Nephron (organoid): ENCODE measurements around the gene N4BP2L2.

ENCODE experiments used
- H3K27ac Mint-ChIP-seq, 3 experiments: 2 replicates each; pipeline ENCODE4 v1.8.0; 2020; ENCODE audit warnings: mixed read lengths in 3 of 3, mild to moderate bottlenecking in 2 of 3, moderate library complexity in 1 of 3
- H3K27me3 Mint-ChIP-seq: 2 replicates; pipeline ENCODE4 v1.8.0; 2021; ENCODE audit warnings: low read depth, mild to moderate bottlenecking, moderate library complexity, mixed read lengths
- H3K36me3 Mint-ChIP-seq: 2 replicates; pipeline ENCODE4 v1.8.0; 2020; ENCODE audit warnings: low read depth, mixed read lengths
- H3K4me1 Mint-ChIP-seq: 2 replicates; pipeline ENCODE4 v1.8.0; 2020; ENCODE audit warnings: mixed read lengths
- H3K4me3 Mint-ChIP-seq, 3 experiments: 2 replicates each; pipeline ENCODE4 v1.8.0; 2020; ENCODE audit warnings: mild to moderate bottlenecking in 3 of 3, mixed read lengths in 3 of 3, moderate library complexity in 2 of 3
- H3K9me3 Mint-ChIP-seq: 2 replicates; pipeline ENCODE4 v1.8.0; 2020; ENCODE audit warnings: mixed read lengths
- CTCF ChIP-seq, 3 experiments: fragments of 200-600 bp; sonication (generic); IDR thresholded peaks; one replicate each; pipeline ENCODE4 v1.5.0; 2021; ENCODE audit warnings: antibody characterized with exemption in 3 of 3; ENCODE audit not compliant: unreplicated experiment in 3 of 3

N4BP2L2 gene

GRCh38 chr13:32503727-32504126, 34.9 kb downstream of the N4BP2L2 start:
- Mint-ChIP-seq H3K27ac (no peak overlapping the region), H3K4me1 (no peaks in the 10 kb centered on the region), H3K9me3 (no peaks in the 10 kb centered on the region), H3K4me3 (no peak overlapping the region), H3K27me3 (no peaks in the 10 kb centered on the region), H3K36me3 (peaks cover 9% of the 10 kb centered on the region)
- TF ChIP-seq CTCF (IDR thresholded peaks at IDR 0.05; ENCODE audit: unreplicated experiment in 3 of 3) = no peak

GRCh38 chr13:32501064-32501463, 37.5 kb downstream of the N4BP2L2 start:
- H3K9me3 Mint-ChIP-seq = no peaks in the 10 kb centered on the region
- peaks cover 9% of the 10 kb centered on the region for H3K36me3 Mint-ChIP-seq
- no peak overlapping the region for H3K4me3 Mint-ChIP-seq
- no peak for TF ChIP-seq CTCF (IDR thresholded peaks at IDR 0.05; ENCODE audit: unreplicated experiment in 3 of 3)
- no peaks in the 10 kb centered on the region for H3K4me1 Mint-ChIP-seq
- H3K27me3 Mint-ChIP-seq = no peaks in the 10 kb centered on the region
- H3K27ac Mint-ChIP-seq = no peak overlapping the region

- no peaks in the 10 kb centered on the region for H3K9me3 Mint-ChIP-seq
- peaks cover 6% of the 10 kb centered on the region for H3K4me1 Mint-ChIP-seq
- no peak for TF ChIP-seq CTCF (IDR thresholded peaks at IDR 0.05; ENCODE audit: unreplicated experiment in 3 of 3)
- no peak overlapping the region for H3K4me3 Mint-ChIP-seq
- peaks cover 9% of the 10 kb centered on the region for H3K36me3 Mint-ChIP-seq
- H3K27me3 Mint-ChIP-seq = no peaks in the 10 kb centered on the region
- no peak overlapping the region for H3K27ac Mint-ChIP-seq
Observed at GRCh38 chr13:32499538-32500210, 38.9 kb downstream of the N4BP2L2 start.

GRCh38 chr13:32497589-32497988, 41.0 kb downstream of the N4BP2L2 start:
- Mint-ChIP-seq H3K27ac (no peak overlapping the region), H3K9me3 (no peaks in the 10 kb centered on the region), H3K4me1 (peaks cover 6% of the 10 kb centered on the region), H3K27me3 (no peaks in the 10 kb centered on the region), H3K36me3 (peaks cover 8% of the 10 kb centered on the region), H3K4me3 (no peak overlapping the region)
- no peak for TF ChIP-seq CTCF (IDR thresholded peaks at IDR 0.05; ENCODE audit: unreplicated experiment in 3 of 3)

GRCh38 chr13:32496599-32497160, 41.9 kb downstream of the N4BP2L2 start:
- TF ChIP-seq CTCF (IDR thresholded peaks at IDR 0.05; ENCODE audit: unreplicated experiment in 3 of 3) = no peak
- peaks cover 4% of the 10 kb centered on the region for H3K36me3 Mint-ChIP-seq
- H3K27me3 Mint-ChIP-seq = no peaks in the 10 kb centered on the region
- H3K4me1 Mint-ChIP-seq = peaks cover 6% of the 10 kb centered on the region
- H3K4me3 Mint-ChIP-seq = no peak overlapping the region
- H3K27ac Mint-ChIP-seq = no peak overlapping the region
- no peaks in the 10 kb centered on the region for H3K9me3 Mint-ChIP-seq

GRCh38 chr13:32495841-32496240, 42.8 kb downstream of the N4BP2L2 start:
- no peaks in the 10 kb centered on the region for H3K36me3 Mint-ChIP-seq
- peaks cover 6% of the 10 kb centered on the region for H3K4me1 Mint-ChIP-seq
- no peaks in the 10 kb centered on the region for H3K9me3 Mint-ChIP-seq
- H3K27ac Mint-ChIP-seq = no peak overlapping the region
- H3K27me3 Mint-ChIP-seq = no peaks in the 10 kb centered on the region
- no peak for TF ChIP-seq CTCF (IDR thresholded peaks at IDR 0.05; ENCODE audit: unreplicated experiment in 3 of 3)
- no peak overlapping the region for H3K4me3 Mint-ChIP-seq
